NCI-H2171 treated with DMSO at 0.1 percent for 48 hours (cell line): ENCODE data around the gene BTBD3.
A peak's percentile ranks its signal among the peaks of the same experiment; 100 is the strongest.

Experiments used
- DNase-seq: peaks from one replicate; lab custom pipeline; 2025; lab: John Stamatoyannopoulos, UW

BTBD3 gene

GRCh38 chr20:11918391-11918845, 725 bp downstream of the BTBD3 start:
- DNase-seq = peak; percentile 17

GRCh38 chr20:11918981-11919380, 1.3 kb downstream of the BTBD3 start:
- peak; percentile 94 for DNase-seq

- DNase-seq = peak; percentile 64
Measured at GRCh38 chr20:11919581-11919980, 1.9 kb downstream of the BTBD3 start.

- DNase-seq = peak; percentile 40
Measured at GRCh38 chr20:11920083-11920482, 2.4 kb downstream of the BTBD3 start.

- no peak for DNase-seq
Measured at GRCh38 chr20:11921321-11921720, 3.6 kb downstream of the BTBD3 start.

GRCh38 chr20:11922561-11922960, 4.9 kb downstream of the BTBD3 start:
- DNase-seq = no peak

GRCh38 chr20:11924923-11925322, 7.2 kb downstream of the BTBD3 start:
- no peak for DNase-seq

GRCh38 chr20:11926292-11926998, 8.8 kb downstream of the BTBD3 start:
- no peak for DNase-seq

GRCh38 chr20:11929947-11930346, 12.3 kb downstream of the BTBD3 start:
- DNase-seq = no peak

GRCh38 chr20:11935212-11936154, 17.8 kb downstream of the BTBD3 start:
- DNase-seq = no peak

GRCh38 chr20:11936157-11936556, 18.5 kb downstream of the BTBD3 start:
- DNase-seq = peak; percentile 43

GRCh38 chr20:11937230-11937629, 19.5 kb downstream of the BTBD3 start:
- no peak for DNase-seq

- DNase-seq = no peak
Measured at GRCh38 chr20:11941593-11942246, 24.0 kb downstream of the BTBD3 start.

- no peak for DNase-seq
Measured at GRCh38 chr20:11943778-11944177, 26.1 kb downstream of the BTBD3 start.

- DNase-seq = no peak
Measured at GRCh38 chr20:11948806-11949205, 31.1 kb downstream of the BTBD3 start.

- DNase-seq = no peak
Measured at GRCh38 chr20:11949711-11950110, 32.0 kb downstream of the BTBD3 start.

- DNase-seq = no peak
Measured at GRCh38 chr20:11951696-11952095, 34.0 kb downstream of the BTBD3 start.

- no peak for DNase-seq
Measured at GRCh38 chr20:11952639-11953038, 34.9 kb downstream of the BTBD3 start.

- no peak for DNase-seq
Measured at GRCh38 chr20:11957911-11958310, 40.2 kb downstream of the BTBD3 start.

GRCh38 chr20:11958855-11959254, 41.2 kb downstream of the BTBD3 start:
- no peak for DNase-seq

- DNase-seq = no peak
Measured at GRCh38 chr20:11965602-11966001, 47.9 kb downstream of the BTBD3 start.

- no peak for DNase-seq
Measured at GRCh38 chr20:11966186-11966585, 48.5 kb downstream of the BTBD3 start.
